ENCODE results near the gene ARHGAP6. TPM values are rescaled to one million over a fixed set of nuclear protein-coding genes. Genes with fewer than 3 reads are reported as not detected.

Gene ARHGAP6
- total RNA-seq, 1 experiment from 2014 or later = 0.50 TPM

- Mint-ChIP-seq H3K27me3 (ENCODE audit: insufficient read depth, unreplicated experiment) (no peaks in the 10 kb centered on the region), H3K27ac (ENCODE audit: unreplicated experiment) (no peak overlapping the region), H3K4me3 (ENCODE audit: unreplicated experiment) (no peak overlapping the region), H3K9me3 (ENCODE audit: unreplicated experiment) (no peaks in the 10 kb centered on the region), H3K36me3 (ENCODE audit: insufficient read depth, unreplicated experiment) (no peaks in the 10 kb centered on the region), H3K4me1 (ENCODE audit: low read depth, unreplicated experiment) (no peaks in the 10 kb centered on the region)
- Histone ChIP-seq H3K27me3 (replicated peaks; ENCODE audit: control insufficient read depth, insufficient read depth, low read length) (no peaks in the 10 kb centered on the region), H3K4me1 (no peaks in the 10 kb centered on the region), H3K9me3 (no peaks in the 10 kb centered on the region), H3K4me3 (ENCODE audit: low read depth, low read length) (no peak overlapping the region), H3K36me3 (ENCODE audit: control insufficient read depth, insufficient read depth, low read length) (no peaks in the 10 kb centered on the region)
- ChIA-PET CTCF (no interaction called here), POLR2A (no interaction called here)
- BruUV-seq (replicated peaks) = no TSS peak
- no peak for TF ChIP-seq CTCF (IDR thresholded peaks at IDR 0.05; ENCODE audit: insufficient read depth in 1 of 2, low read depth in 1 of 2, low read length in 1 of 2, severe bottlenecking in 1 of 2, unreplicated experiment in 1 of 2)
- intact Hi-C loops (cut with micrococcal nuclease; ENCODE audit: unreplicated experiment) = no loop called here
- DNase-seq = no peak
These were observed 221.7 kb downstream of the ARHGAP6 start for GRCh38 chrX:11444052-11444451.

- Mint-ChIP-seq H3K36me3 (ENCODE audit: insufficient read depth, unreplicated experiment) (no peaks in the 10 kb centered on the region), H3K4me3 (ENCODE audit: unreplicated experiment) (no peak overlapping the region), H3K27me3 (ENCODE audit: insufficient read depth, unreplicated experiment) (no peaks in the 10 kb centered on the region), H3K4me1 (ENCODE audit: low read depth, unreplicated experiment) (no peaks in the 10 kb centered on the region), H3K27ac (ENCODE audit: unreplicated experiment) (no peak overlapping the region), H3K9me3 (ENCODE audit: unreplicated experiment) (no peaks in the 10 kb centered on the region)
- POLR2A ChIA-PET = no interaction called here
- H3K9me3 ChIP-seq = no peaks in the 10 kb centered on the region
- H3K4me1 ChIP-seq = peaks cover 13% of the 10 kb centered on the region
- no peaks in the 10 kb centered on the region for H3K36me3 ChIP-seq (ENCODE audit: control insufficient read depth, insufficient read depth, low read length)
- no TSS peak for BruUV-seq (replicated peaks)
- no peaks in the 10 kb centered on the region for H3K27me3 ChIP-seq (replicated peaks; ENCODE audit: control insufficient read depth, insufficient read depth, low read length)
- no peak for DNase-seq
- no peak for TF ChIP-seq CTCF (IDR thresholded peaks at IDR 0.05; ENCODE audit: insufficient read depth in 1 of 2, low read depth in 1 of 2, low read length in 1 of 2, severe bottlenecking in 1 of 2, unreplicated experiment in 1 of 2)
- CTCF ChIA-PET = no interaction called here
- intact Hi-C loops (cut with micrococcal nuclease; ENCODE audit: unreplicated experiment) = no loop called here
- H3K4me3 ChIP-seq (ENCODE audit: low read depth, low read length) = no peak overlapping the region
These were observed 225.9 kb downstream of the ARHGAP6 start for GRCh38 chrX:11439846-11440245.

- H3K27me3 Mint-ChIP-seq (ENCODE audit: insufficient read depth, unreplicated experiment) = no peaks in the 10 kb centered on the region
- CTCF ChIA-PET = no interaction called here
- H3K27me3 ChIP-seq (replicated peaks; ENCODE audit: control insufficient read depth, insufficient read depth, low read length) = no peaks in the 10 kb centered on the region
- no peaks in the 10 kb centered on the region for H3K36me3 Mint-ChIP-seq (ENCODE audit: insufficient read depth, unreplicated experiment)
- H3K4me3 Mint-ChIP-seq (ENCODE audit: unreplicated experiment) = no peak overlapping the region
- TF ChIP-seq CTCF (IDR thresholded peaks at IDR 0.05; ENCODE audit: insufficient read depth in 1 of 2, low read depth in 1 of 2, low read length in 1 of 2, severe bottlenecking in 1 of 2, unreplicated experiment in 1 of 2) = no peak
- POLR2A ChIA-PET = no interaction called here
- H3K9me3 ChIP-seq = no peaks in the 10 kb centered on the region
- H3K4me1 Mint-ChIP-seq (ENCODE audit: low read depth, unreplicated experiment) = no peaks in the 10 kb centered on the region
- no TSS peak for BruUV-seq (replicated peaks)
- DNase-seq = no peak
- H3K9me3 Mint-ChIP-seq (ENCODE audit: unreplicated experiment) = no peaks in the 10 kb centered on the region
- H3K27ac Mint-ChIP-seq (ENCODE audit: unreplicated experiment) = no peak overlapping the region
- intact Hi-C loops (cut with micrococcal nuclease; ENCODE audit: unreplicated experiment) = no loop called here
- H3K4me3 ChIP-seq (ENCODE audit: low read depth, low read length) = no peak overlapping the region
- no peaks in the 10 kb centered on the region for H3K36me3 ChIP-seq (ENCODE audit: control insufficient read depth, insufficient read depth, low read length)
- peaks cover 13% of the 10 kb centered on the region for H3K4me1 ChIP-seq
These were observed 227.0 kb downstream of the ARHGAP6 start for GRCh38 chrX:11438767-11439166.
